AG04450 (cell line): ENCODE data around the gene KLC1. TPM values are rescaled to one million over a fixed set of nuclear protein-coding genes. Genes with fewer than 3 reads are reported as not detected.

Source experiments
- CTCF ChIA-PET: fragments of 300-600, 350-600 bp; formaldehyde crosslinking; extraction: SDS; loops from one replicate; lab custom pipeline; 2022; ENCODE audit warnings: antibody characterized with exemption, inconsistent platforms; lab: Charles Lee
- POLR2A ChIA-PET: fragments of 350-600 bp; formaldehyde crosslinking; extraction: SDS; loops from one replicate; lab custom pipeline; 2021; ENCODE audit warnings: antibody characterized with exemption, inconsistent platforms; lab: Yijun Ruan, JAX
- DNase-seq: peaks from one replicate; pipeline ENCODE4 v3.0.0-alpha.2; 2011; ENCODE audit warnings: low read depth, low spot score
- H3K27ac ChIP-seq: one replicate; pipeline ENCODE4 v1.5.1; 2012; ENCODE audit warnings: low read depth, low read length, control low read depth
- H3K27me3 ChIP-seq: one replicate; pipeline ENCODE4 v1.6.0; 2012; ENCODE audit warnings: low read length; ENCODE audit not compliant: control insufficient read depth, insufficient read depth
- H3K4me3 ChIP-seq: 2 replicates; pipeline ENCODE4 v1.5.1; 2011; ENCODE audit warnings: mild to moderate bottlenecking, low read depth, low read length, control low read depth
- H3K9me3 ChIP-seq: 2 replicates; pipeline ENCODE4 v1.5.1; 2012; ENCODE audit warnings: low read length; ENCODE audit not compliant: control insufficient read depth, insufficient read depth
- polyA plus RNA-seq: library from polyadenylated mRNA; depleted of rRNA; stranded (reverse); fragments of >200 nt; gene quantifications from 2 replicates; pipeline ENCODE4 v1.2.3, GENCODE V29; 2011
- TF ChIP-seq, protein P1 (sequence below): IDR thresholded peaks from 2 replicates; pipeline ENCODE4 v1.5.1; 2011; ENCODE audit warnings: low read depth, low read length, control low read depth, inconsistent platforms

Gene KLC1
- polyA plus RNA-seq, 1 experiment: 160 TPM

DNA sequence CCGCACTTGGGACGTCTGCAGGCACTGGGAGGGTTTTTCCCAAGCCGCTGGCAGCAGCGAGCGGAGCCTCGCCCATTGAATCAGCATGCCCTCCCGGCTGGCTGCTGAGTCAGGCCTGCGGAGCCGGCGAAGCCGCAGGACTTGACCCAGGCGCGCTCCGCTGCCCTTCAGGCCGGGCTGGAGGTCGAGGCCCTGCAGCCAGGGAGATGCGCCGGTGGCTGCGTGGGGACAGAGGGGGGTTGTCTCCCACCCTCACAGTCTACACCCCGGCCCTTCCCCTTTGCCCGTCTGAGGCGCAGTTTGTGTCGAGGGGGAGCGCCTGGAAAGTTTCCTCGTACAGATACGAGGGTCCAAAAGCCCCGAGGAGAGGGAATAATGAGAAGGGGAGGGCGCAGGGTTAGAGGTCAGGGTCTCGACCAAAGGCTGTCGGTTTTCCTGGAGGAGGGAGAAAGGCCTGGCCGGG, 759 bp upstream of the KLC1 start:
- POLR2A ChIA-PET: interaction anchor here (0.6 to 1.4 kb wide), 4 partner anchors 21 to 57 kb away, joined by 4 to 7 read pairs (median 4); no protein-coding TSS in a partner anchor
- TF ChIP-seq, protein P1, sequence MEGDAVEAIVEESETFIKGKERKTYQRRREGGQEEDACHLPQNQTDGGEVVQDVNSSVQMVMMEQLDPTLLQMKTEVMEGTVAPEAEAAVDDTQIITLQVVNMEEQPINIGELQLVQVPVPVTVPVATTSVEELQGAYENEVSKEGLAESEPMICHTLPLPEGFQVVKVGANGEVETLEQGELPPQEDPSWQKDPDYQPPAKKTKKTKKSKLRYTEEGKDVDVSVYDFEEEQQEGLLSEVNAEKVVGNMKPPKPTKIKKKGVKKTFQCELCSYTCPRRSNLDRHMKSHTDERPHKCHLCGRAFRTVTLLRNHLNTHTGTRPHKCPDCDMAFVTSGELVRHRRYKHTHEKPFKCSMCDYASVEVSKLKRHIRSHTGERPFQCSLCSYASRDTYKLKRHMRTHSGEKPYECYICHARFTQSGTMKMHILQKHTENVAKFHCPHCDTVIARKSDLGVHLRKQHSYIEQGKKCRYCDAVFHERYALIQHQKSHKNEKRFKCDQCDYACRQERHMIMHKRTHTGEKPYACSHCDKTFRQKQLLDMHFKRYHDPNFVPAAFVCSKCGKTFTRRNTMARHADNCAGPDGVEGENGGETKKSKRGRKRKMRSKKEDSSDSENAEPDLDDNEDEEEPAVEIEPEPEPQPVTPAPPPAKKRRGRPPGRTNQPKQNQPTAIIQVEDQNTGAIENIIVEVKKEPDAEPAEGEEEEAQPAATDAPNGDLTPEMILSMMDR: no peak
- Histone ChIP-seq H3K9me3 (peaks cover 3% of the 10 kb centered on the region; the same call in 1 of the 2 replicates), H3K27me3 (no peaks in the 10 kb centered on the region), H3K4me3 (peak overlapping the region; percentile 83), H3K27ac (peak overlapping the region; percentile 95)
- peak; percentile 32 for DNase-seq
- CTCF ChIA-PET: no interaction called here

DNA sequence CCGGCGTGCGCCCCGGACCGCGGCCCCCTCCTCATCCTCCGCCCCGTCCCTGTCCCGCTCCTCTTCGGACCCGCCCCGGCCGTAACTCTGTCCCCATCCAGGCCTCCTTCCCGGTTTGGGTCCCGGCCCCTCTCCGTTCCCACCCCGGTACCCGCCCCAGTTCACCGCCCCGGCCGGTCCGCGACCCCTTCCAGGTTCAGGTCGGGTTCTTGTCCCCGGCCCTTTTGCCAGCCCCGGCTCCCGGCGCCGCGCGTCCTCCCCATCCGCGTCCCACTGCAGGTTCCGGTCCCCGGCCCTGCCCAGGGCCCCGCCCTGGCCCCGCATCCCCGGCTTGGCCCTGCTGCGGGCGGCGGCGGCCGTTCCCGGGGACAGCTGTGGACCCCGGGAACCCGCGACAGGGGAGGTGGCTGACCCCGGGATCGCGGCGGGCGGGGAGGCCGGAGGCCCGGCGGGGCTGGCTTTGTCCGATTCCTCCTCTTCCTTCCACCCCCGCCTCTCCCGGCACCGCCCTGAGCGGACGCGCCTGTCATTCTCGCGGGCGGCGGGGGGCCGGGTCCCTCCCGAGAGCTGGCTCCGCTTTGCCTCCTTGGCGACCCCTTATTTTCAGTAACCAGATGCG, 601 bp downstream of the KLC1 start:
- ChIA-PET POLR2A (interaction anchor here (0.7 to 1.5 kb wide), 5 partner anchors 23 to 1313 kb away, joined by 3 to 7 read pairs (median 4); no protein-coding TSS in a partner anchor), CTCF (interaction anchor here (0.6 kb wide), 1 partner anchor 58 kb away, joined by 3 read pairs; no protein-coding TSS in a partner anchor)
- H3K9me3 ChIP-seq: peaks cover 3% of the 10 kb centered on the region; the same call in 1 of the 2 replicates
- peak overlapping the region; percentile 83 for H3K4me3 ChIP-seq
- peak overlapping the region; percentile 11 for H3K27ac ChIP-seq
- DNase-seq: no peak
- no peaks in the 10 kb centered on the region for H3K27me3 ChIP-seq
- TF ChIP-seq, protein P1: no peak

DNA sequence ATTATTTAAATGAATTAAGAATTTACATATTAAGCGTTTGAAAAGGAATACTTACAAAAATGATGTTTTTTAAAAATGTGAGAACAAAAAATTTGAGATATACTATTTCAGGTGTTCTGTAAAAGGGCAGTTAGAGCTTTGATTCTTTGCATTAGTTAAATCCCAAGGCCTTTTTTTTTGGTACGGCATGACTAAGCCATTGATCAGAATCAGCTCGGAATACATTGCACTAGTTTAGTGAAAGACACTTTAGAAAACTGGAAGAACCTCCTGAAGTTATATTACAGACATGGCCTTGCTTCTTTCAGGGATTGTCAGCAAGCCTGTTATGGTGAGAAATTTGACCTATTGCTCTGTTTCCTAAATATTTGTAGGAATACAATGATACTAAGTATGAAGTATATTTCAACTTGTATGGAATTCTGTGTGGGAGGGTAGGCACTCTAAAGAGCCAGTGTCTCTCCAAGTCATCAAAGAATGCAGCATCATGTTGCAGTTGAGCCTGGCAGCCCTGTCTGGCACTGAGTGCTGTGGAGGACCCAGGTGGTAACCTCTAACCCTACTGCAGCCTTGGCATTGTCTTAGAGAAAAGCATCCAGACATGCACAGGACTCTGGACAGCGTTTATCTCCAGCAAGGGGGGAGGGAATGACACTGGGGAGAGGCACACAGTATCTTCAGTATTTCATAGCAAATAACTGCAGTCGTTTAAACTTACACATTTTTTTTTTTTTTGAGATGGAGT, 1.5 kb downstream of the KLC1 start:
- TF ChIP-seq, protein P1: no peak
- peak overlapping the region; percentile 83 for H3K4me3 ChIP-seq
- peaks cover 3% of the 10 kb centered on the region; the same call in 1 of the 2 replicates for H3K9me3 ChIP-seq
- DNase-seq: no peak
- POLR2A ChIA-PET: interaction anchor here (1.1 to 1.5 kb wide), 3 partner anchors 27 to 66 kb away, joined by 3 to 7 read pairs (median 4); no protein-coding TSS in a partner anchor
- H3K27me3 ChIP-seq: no peaks in the 10 kb centered on the region
- CTCF ChIA-PET: no interaction called here
- H3K27ac ChIP-seq: peak overlapping the region; percentile 61

DNA sequence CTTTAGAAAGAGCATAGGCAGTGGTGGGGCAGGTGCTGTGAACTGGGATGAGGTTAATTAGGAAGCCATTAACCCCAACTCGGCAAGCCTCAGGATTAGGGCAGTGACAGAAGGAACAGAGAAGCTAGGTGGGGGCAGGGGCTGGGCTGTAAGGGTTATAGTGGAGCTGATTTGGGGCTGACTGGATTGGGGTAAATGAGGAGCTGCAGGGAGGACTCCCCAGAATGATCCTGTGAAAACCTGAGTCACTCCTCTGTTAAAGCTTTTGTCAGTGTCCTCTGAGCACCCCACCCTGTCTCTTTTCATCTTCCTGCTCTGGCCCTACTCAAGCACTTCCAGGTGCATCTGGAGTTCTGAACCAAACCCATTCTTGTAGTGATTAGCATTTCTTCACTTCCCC, 4.4 kb downstream of the KLC1 start:
- Histone ChIP-seq H3K27me3 (no peaks in the 10 kb centered on the region), H3K9me3 (peaks cover 13% of the 10 kb centered on the region; the same call in 1 of the 2 replicates), H3K4me3 (no peak overlapping the region), H3K27ac (no peak overlapping the region)
- ChIA-PET CTCF (no interaction called here), POLR2A (interaction anchor here (0.7 kb wide), 1 partner anchor 46 kb away, joined by 3 read pairs; no protein-coding TSS in a partner anchor)
- TF ChIP-seq, protein P1: no peak
- no peak for DNase-seq

DNA sequence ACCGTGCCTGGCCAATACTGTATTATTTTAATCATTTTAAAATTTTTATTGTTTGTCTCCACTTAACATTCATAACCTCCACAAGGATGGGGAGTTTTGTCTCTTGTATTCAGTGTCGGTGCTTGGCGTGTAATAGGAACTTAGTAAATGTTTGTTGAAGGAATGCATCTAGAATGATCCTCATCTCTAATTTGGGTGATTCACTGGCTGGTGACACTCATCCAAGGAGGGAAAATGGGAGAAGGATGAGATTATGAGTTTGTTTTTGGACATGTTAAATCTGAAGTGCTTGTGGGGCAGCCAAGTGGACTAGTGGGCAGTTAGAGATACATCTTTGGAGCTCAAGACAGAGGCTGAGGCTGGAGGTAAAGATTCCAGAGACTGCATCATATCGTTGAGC, 5.1 kb downstream of the KLC1 start:
- Histone ChIP-seq H3K9me3 (peaks cover 13% of the 10 kb centered on the region; the same call in 1 of the 2 replicates), H3K4me3 (no peak overlapping the region), H3K27me3 (no peaks in the 10 kb centered on the region), H3K27ac (no peak overlapping the region)
- no peak for DNase-seq
- ChIA-PET POLR2A (no interaction called here), CTCF (no interaction called here)
- TF ChIP-seq, protein P1: no peak
